Epithelial cell of proximal tubule (primary cell): ENCODE results near the gene KLLN. TPM values are rescaled to one million over a fixed set of nuclear protein-coding genes. Genes with fewer than 3 reads are reported as not detected.
A peak's percentile ranks its signal among the peaks of the same experiment; 100 is the strongest.
"Not testable (repeated sequence)": the region's sequence is repeated elsewhere in the genome, so short reads cannot be mapped to it uniquely, and the experiment has no call there.

ENCODE experiments used
- DNase-seq: peaks from one replicate; pipeline ENCODE4 v3.0.0-alpha.2; 2011; ENCODE audit warnings: low read depth
- H3K4me3 ChIP-seq: 2 replicates; pipeline ENCODE4 v1.5.1; 2011; ENCODE audit warnings: low read depth, mild to moderate bottlenecking, low read length
- CTCF ChIP-seq: conservative IDR thresholded peaks from 2 replicates; pipeline ENCODE4 v1.5.1; 2012; ENCODE audit warnings: low read depth, mild to moderate bottlenecking, low read length
- total RNA-seq: library from RNA; depleted of rRNA; stranded (reverse); fragments of >200 nt; gene quantifications from 2 replicates; pipeline ENCODE4 v1.2.3, GENCODE V29; 2015

The KLLN gene
- total RNA-seq, 1 donor from 2014 or later: 0.06 TPM

- no peak overlapping the region for H3K4me3 ChIP-seq
- TF ChIP-seq CTCF: no peak
- DNase-seq: no peak
Measured at GRCh38 chr10:87872828-87873227, 9.5 kb upstream of the KLLN start.

GRCh38 chr10:87869773-87870551 is 6.6 kb upstream of the KLLN start:
- DNase-seq: no peak

GRCh38 chr10:87869139-87869538 is 5.8 kb upstream of the KLLN start:
- H3K4me3 ChIP-seq, DNase-seq: not testable (repeated sequence)

More at GRCh38 chr10:87869773-87870551, 6.6 kb upstream of the KLLN start:
- no peak overlapping the region for H3K4me3 ChIP-seq
- TF ChIP-seq CTCF: no peak

DNA sequence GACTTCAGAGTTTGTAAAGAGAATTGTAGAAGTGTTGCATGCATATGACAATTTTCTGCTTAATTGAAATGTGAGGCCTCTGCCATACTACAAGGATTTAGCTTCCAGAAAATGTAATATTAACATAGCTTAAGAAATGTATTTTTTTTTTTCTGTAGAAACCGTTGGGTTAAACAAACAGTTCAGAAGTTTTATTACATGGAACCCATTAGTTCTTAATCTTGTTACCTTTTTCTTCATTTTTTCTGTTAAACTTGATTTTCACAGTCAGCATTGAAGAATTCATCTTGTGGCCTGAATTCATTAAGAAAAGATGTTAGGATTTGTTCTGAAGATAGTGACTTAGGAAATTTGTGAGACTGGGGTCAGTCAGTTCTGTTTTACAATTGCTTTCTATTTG is 4.9 kb upstream of the KLLN start:
- no peak for DNase-seq
- peak overlapping the region; percentile 72 for H3K4me3 ChIP-seq
- TF ChIP-seq CTCF: no peak

DNA sequence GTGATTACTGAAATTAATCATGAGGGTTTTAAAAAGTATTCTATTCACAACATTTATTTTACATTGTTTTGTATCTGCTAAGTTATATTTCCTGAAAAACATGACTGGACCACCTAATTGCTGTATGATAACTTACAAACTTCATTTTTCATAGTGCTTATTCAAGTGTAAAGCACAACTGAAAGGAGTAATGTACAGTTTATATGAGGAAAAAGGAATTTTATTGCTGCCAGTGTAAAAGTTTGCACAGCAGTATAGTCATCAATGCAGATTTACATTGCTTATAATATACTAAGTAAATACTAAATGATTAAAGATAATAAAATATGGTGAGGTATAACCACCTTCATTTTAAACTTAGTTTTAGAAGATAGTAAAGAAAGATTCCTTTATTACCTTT is 4.1 kb upstream of the KLLN start:
- DNase-seq: no peak
- peak overlapping the region; percentile 72 for H3K4me3 ChIP-seq
- TF ChIP-seq CTCF: no peak

DNA sequence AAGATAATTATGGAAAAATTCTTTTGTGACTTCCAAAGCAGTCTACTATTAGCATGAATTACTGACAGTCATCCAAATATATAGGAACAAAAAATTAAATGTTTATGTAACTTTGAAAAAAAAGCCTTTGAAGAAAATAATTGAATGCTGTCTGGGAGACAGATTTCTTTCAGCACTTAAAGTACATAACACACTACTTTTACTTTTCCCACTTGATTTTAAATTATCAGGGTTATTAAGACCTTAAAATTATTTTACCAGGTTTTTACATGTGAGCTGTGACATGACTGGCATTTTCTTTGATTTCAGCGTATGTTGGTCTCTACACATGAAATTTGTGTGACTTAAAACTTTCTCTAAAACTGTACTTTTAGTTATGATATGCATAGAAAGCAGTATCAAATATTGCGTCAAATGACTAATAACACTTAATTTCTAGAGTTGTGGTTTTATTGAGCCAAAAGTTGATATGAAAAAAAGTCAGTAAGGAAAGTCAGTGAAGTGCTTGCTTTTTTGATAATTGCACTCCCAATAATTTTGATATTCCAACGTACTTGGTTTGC is 3.2 kb upstream of the KLLN start:
- DNase-seq: no peak
- H3K4me3 ChIP-seq: peak overlapping the region; percentile 72
- TF ChIP-seq CTCF: no peak

- peak overlapping the region; percentile 72 for H3K4me3 ChIP-seq
- DNase-seq: no peak
- TF ChIP-seq CTCF: no peak
Measured at GRCh38 chr10:87865241-87865881, 2.0 kb upstream of the KLLN start.
